Activated CD8-positive, alpha-beta T cell treated with anti-CD3 and anti-CD28 coated beads, Interleukin-2, amount 10 ng/mL, durations not matched to agents 7 days and 5 days (primary cell): ENCODE data around the gene SLC34A3. TPM values are rescaled to one million over a fixed set of nuclear protein-coding genes. Genes with fewer than 3 reads are reported as not detected.
A peak's percentile ranks its signal among the peaks of the same experiment; 100 is the strongest.

ENCODE experiments used
- ATAC-seq: fragments of 150-1000 bp; cut with Tn5 transposase; one replicate; pipeline ENCODE4 v1.10.0; 2021; ENCODE audit warnings: moderate library complexity
- CTCF ChIA-PET: fragments of 350-600 bp; sonication (Branson Sonifier 250); formaldehyde crosslinking; loops from one replicate; lab custom pipeline; 2021; ENCODE audit warnings: antibody characterized with exemption; lab: Charles Lee
- POLR2A ChIA-PET: fragments of 350-600 bp; sonication (Branson Sonifier 250); formaldehyde crosslinking; loops from one replicate; lab custom pipeline; 2021; ENCODE audit warnings: antibody characterized with exemption; lab: Charles Lee
- DNase-seq: peaks from one replicate; pipeline ENCODE4 v3.0.0-alpha.2; 2020
- H3K27ac Mint-ChIP-seq: one replicate; pipeline ENCODE4 v1.8.0; 2021; ENCODE audit warnings: mild to moderate bottlenecking, mixed read lengths
- H3K27me3 Mint-ChIP-seq: one replicate; pipeline ENCODE4 v1.8.0; 2021; ENCODE audit warnings: low read depth, mixed read lengths
- H3K36me3 Mint-ChIP-seq: one replicate; pipeline ENCODE4 v1.8.0; 2021; ENCODE audit warnings: low read depth, mixed read lengths
- H3K4me1 Mint-ChIP-seq: one replicate; pipeline ENCODE4 v1.8.0; 2021; ENCODE audit warnings: low read depth, mixed read lengths
- H3K4me3 Mint-ChIP-seq: one replicate; pipeline ENCODE4 v1.8.0; 2021; ENCODE audit warnings: mild to moderate bottlenecking, mixed read lengths
- H3K9me3 Mint-ChIP-seq: one replicate; pipeline ENCODE4 v1.8.0; 2022; ENCODE audit warnings: mixed read lengths; ENCODE audit not compliant: insufficient read depth
- total RNA-seq, 2 experiments: library from RNA; stranded (reverse); gene quantifications; one replicate each; pipeline ENCODE4 v1.2.3, GENCODE V29; 2021

Gene SLC34A3
- total RNA-seq, 2 experiments from 2014 or later, result not detected

DNA sequence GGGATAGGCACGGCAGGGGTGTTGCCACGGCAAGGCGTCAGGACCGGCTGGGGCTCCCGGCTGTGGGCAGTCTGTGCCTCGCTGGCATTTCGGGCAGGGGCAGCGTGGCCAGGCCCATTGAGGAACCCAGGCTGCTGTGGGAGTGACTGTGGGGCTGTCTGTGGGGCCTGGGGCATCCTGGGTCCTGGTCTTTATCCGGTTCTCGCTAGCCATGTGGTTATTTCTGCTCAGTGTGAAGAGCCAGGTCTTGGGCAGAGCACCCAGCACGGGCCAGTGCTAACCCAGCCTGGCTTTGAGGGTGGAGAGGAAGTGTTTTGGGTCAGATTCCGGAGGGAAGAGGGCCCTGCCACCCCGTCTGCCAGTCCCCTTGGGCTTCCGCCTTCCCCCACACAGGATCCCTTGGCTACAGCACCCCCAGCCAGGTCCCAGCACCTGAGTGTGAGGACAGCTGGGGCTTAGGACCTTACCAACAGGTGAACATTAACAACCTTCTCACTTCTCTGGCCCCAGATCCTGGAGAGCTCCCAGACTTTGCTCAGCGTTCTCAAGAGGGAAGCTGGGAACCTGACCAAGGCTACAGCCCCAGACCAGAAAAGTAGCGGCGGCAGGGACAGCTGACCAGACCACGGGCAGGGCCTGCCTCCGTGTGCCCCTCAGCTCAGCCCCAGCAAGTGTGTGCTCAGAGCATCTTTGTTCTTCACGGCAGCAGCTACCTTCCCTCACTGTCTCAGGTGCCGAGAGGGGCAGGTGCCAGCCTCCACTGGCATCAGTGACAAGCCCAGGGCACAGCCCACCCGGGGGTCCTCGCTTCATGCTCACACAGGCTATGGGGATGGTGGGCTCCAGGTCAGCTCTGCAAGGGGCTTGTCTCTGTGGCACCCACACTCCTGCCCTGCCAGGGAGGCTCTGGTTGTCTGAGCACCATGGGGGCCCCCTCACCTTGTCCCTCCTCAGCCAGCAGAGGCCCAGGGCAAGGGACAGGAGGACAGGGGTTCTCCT, 41.1 kb upstream of the SLC34A3 start:
- Mint-ChIP-seq H3K4me3 (peak overlapping the region; percentile 97), H3K4me1 (peaks cover 38% of the 10 kb centered on the region), H3K27ac (peak overlapping the region; percentile 97), H3K9me3 (no peaks in the 10 kb centered on the region), H3K36me3 (peaks cover 8% of the 10 kb centered on the region), H3K27me3 (no peaks in the 10 kb centered on the region)
- no peak for ATAC-seq
- CTCF ChIA-PET, result interaction anchor here (0.7 to 3.4 kb wide), 20 partner anchors 9 to 154 kb away, joined by 3 to 23 read pairs (median 4); partner anchors contain the start of genes CYSRT1, MAN1B1, RNF208 and RNF224
- DNase-seq, result no peak
- POLR2A ChIA-PET, result interaction anchor here (0.6 to 3.2 kb wide), 21 partner anchors 9 to 120 kb away, joined by 3 to 28 read pairs (median 5); partner anchors contain the start of genes CYSRT1, LRRC26, MAN1B1 and RNF208

DNA sequence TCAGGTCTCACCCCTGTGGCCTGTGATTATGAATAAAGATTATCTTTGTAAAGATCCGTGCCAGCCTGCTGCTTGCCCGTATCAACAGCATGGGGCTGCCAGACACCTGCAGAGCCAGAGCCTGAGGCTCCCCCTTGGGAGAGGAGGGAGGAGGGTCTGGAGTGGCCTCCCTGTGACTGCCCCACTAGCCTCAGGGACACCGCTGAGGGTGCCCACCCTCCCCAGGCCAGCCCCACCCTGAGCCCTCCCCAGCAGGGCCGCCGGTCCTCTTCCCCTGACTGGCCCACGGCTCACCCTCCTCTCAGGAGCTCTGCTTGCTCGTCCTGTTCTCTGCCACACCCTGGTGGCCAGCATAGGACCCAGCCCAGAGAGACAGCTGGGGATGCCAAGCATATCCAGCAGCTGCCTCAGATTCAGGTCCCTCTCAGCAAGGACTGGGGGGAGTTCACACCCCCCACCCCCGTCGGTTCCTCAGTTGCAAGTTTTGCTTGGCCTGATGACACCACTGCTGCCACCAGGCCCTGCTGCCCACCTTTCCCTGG, 40.3 kb upstream of the SLC34A3 start:
- ChIA-PET POLR2A (interaction anchor here (0.8 kb wide), 1 partner anchor 61 kb away, joined by 3 read pairs; no protein-coding TSS in a partner anchor), CTCF (interaction anchor here (1.3 to 3.4 kb wide), 5 partner anchors 8 to 71 kb away, joined by 3 to 23 read pairs (median 9); partner anchors contain the start of genes CYSRT1, RNF224 and TPRN)
- Mint-ChIP-seq H3K9me3 (no peaks in the 10 kb centered on the region), H3K4me1 (peaks cover 38% of the 10 kb centered on the region), H3K4me3 (peak overlapping the region; percentile 97), H3K27me3 (no peaks in the 10 kb centered on the region), H3K27ac (peak overlapping the region; percentile 61), H3K36me3 (peaks cover 8% of the 10 kb centered on the region)
- no peak for ATAC-seq
- no peak for DNase-seq

DNA sequence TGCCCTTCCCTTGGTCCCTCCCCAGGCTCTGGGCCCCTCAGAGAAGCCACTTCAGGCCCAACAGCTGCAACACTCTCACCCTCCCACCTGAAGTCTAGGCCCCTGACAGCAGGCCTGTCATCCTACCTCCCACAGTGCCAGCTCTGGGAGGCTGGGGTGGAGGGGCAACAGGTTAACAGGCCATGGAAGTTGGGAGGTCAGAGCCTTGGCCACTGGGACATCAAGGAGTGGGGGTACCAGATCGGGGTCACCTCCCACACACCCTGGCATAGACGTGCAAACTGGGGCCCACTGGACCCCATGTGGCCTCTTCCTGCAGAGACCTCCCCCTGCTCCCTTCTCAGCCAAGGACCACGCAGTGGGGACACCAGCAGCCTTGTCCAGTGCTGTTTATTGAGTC, 39.5 kb upstream of the SLC34A3 start:
- Mint-ChIP-seq H3K4me1 (peaks cover 35% of the 10 kb centered on the region), H3K27me3 (no peaks in the 10 kb centered on the region), H3K4me3 (no peak overlapping the region), H3K36me3 (peaks cover 8% of the 10 kb centered on the region), H3K9me3 (no peaks in the 10 kb centered on the region), H3K27ac (no peak overlapping the region)
- CTCF ChIA-PET, result interaction anchor here (1.5 to 1.7 kb wide), 2 partner anchors 36 to 72 kb away, joined by 4 read pairs; partner anchors contain the start of gene RNF224
- no peak for ATAC-seq
- POLR2A ChIA-PET, result interaction anchor here (0.8 to 1.3 kb wide), 2 partner anchors 14 to 62 kb away, joined by 3 to 5 read pairs; partner anchors contain the start of gene TMEM203
- no peak for DNase-seq

DNA sequence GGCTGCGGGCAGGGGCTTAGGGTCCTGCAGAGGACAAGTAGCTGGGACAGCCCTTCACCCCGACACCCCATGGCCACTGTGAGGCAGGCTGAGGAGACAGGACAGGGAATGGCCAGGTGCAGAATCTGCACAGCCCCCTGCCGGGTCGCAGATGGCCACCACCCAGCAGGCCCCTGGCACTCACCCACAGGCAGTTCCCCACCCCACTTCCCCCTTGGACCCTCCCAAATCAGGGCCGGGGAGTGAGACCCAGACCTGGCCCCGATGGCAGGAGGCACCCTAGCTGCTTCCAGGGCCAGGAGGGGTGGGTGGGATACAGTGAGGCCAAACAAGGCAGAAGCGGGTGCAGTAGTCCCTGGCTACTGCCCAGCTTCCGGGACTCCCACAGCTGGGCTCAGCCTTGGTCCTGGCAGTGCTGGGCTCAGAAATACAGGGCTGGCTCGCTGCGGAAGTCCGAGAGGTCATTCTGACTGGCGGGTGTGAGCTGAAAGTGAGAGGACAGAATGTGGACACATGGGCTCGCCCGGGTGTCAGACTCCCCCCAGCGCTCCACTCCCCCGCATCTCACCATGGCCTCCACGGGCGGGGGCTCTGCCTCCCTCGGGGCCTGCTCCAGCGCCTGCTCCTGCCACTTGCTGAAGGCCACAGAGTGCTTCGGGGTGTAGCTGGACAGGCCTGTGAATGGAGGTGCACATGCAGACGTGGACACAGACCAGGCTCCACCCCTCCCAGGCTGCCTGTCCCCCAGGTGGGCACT, 38.8 kb upstream of the SLC34A3 start:
- POLR2A ChIA-PET, result interaction anchor here (0.6 to 1.3 kb wide), 2 partner anchors 13 to 57 kb away, joined by 3 to 5 read pairs; partner anchors contain the start of gene TMEM203
- ATAC-seq (no peak), DNase-seq (no peak)
- Mint-ChIP-seq H3K4me1 (peaks cover 29% of the 10 kb centered on the region), H3K27me3 (no peaks in the 10 kb centered on the region), H3K36me3 (peaks cover 6% of the 10 kb centered on the region), H3K27ac (no peak overlapping the region), H3K4me3 (no peak overlapping the region), H3K9me3 (no peaks in the 10 kb centered on the region)
- CTCF ChIA-PET, result interaction anchor here (0.7 to 1.5 kb wide), 3 partner anchors 9 to 157 kb away, joined by 3 to 4 read pairs (median 3); partner anchors contain the start of gene RNF224

DNA sequence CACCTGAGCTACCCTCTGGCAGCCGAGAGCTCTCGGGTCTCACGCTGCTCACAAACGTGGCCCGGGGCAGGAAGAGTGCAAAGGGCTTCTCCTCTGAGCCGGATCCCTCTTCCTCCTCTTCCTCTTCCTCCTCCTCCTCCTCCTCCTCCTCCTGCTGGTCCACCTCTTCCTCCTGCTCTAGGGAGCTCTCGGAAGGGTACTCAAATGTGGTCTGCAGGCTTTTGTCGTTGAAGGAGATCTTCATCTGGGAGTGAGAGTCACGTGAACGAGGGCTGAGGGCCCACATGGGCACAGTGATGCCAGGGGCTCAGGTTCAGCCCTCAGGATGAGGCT, 38.3 kb upstream of the SLC34A3 start:
- Mint-ChIP-seq H3K4me1 (peaks cover 23% of the 10 kb centered on the region), H3K27me3 (no peaks in the 10 kb centered on the region), H3K27ac (no peak overlapping the region), H3K36me3 (peaks cover 5% of the 10 kb centered on the region), H3K4me3 (no peak overlapping the region), H3K9me3 (no peaks in the 10 kb centered on the region)
- DNase-seq (no peak), ATAC-seq (no peak)
- POLR2A ChIA-PET, result interaction anchor here (0.6 to 1.6 kb wide), 3 partner anchors 13 to 58 kb away, joined by 3 to 5 read pairs (median 4); partner anchors contain the start of genes TMEM203 and TUBB4B
- CTCF ChIA-PET, result interaction anchor here (0.7 to 1.5 kb wide), 3 partner anchors 9 to 158 kb away, joined by 3 to 4 read pairs (median 3); partner anchors contain the start of gene RNF224

DNA sequence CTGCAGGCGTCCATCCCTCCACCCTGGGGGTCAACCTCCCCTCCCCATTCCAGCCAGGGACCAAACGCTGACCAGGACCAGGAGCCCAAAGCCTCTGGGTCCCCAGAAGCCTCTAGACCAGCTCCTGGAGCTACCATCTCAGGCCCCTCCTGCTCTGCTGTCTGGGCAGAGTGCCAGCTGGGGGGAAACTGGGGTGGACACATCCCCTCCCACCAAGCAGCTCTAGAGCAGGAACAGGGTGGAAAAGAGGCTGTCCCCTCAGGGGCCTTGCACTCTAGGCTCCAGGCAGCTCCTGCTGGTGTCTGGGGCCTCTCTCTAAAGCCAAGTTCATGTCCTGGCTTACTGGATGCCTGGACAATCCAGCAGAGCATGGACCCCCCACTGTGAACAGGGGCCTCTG, 37.8 kb upstream of the SLC34A3 start:
- ChIA-PET CTCF (interaction anchor here (1.2 to 1.5 kb wide), 3 partner anchors 34 to 158 kb away, joined by 3 to 5 read pairs (median 4); partner anchors contain the start of gene RNF224), POLR2A (interaction anchor here (1.0 to 1.6 kb wide), 2 partner anchors 12 to 48 kb away, joined by 3 to 4 read pairs; partner anchors contain the start of gene TUBB4B)
- H3K27me3 Mint-ChIP-seq, result no peaks in the 10 kb centered on the region

DNA sequence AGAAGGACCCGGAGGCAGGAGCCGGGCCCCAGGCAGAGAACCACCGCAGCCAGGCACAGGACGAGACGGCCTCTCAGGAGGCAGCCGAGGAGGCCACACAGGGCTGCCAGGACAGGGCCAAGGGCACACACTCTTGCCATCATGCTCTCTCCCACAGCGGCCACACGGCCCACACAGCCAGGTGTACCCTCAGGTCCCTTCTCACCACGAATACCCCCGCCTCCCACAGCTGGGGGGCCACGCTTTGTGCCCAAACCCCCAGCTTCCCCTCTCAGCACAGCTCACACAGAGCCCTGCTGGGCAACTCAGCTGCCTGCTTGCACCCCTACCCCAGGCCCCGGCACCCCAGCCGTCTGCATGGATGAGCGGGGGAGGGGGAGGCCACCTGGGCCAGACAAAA, 36.9 kb upstream of the SLC34A3 start:
- Mint-ChIP-seq H3K36me3 (peaks cover 5% of the 10 kb centered on the region), H3K27me3 (no peaks in the 10 kb centered on the region), H3K4me3 (no peak overlapping the region), H3K4me1 (peaks cover 24% of the 10 kb centered on the region), H3K27ac (no peak overlapping the region), H3K9me3 (no peaks in the 10 kb centered on the region)
- ATAC-seq, result no peak
- ChIA-PET CTCF (interaction anchor here (1.2 kb wide), 1 partner anchor 43 kb away, joined by 5 read pairs; no protein-coding TSS in a partner anchor), POLR2A (interaction anchor here (1.0 to 1.6 kb wide), 2 partner anchors 11 to 47 kb away, joined by 3 to 4 read pairs; partner anchors contain the start of gene TUBB4B)
- no peak for DNase-seq

More for the DNA sequence above, 37.8 kb upstream of the SLC34A3 start:
- Mint-ChIP-seq H3K4me1 (peaks cover 19% of the 10 kb centered on the region), H3K4me3 (no peak overlapping the region), H3K9me3 (no peaks in the 10 kb centered on the region), H3K27ac (no peak overlapping the region), H3K36me3 (peaks cover 5% of the 10 kb centered on the region)
- DNase-seq (no peak), ATAC-seq (no peak)

DNA sequence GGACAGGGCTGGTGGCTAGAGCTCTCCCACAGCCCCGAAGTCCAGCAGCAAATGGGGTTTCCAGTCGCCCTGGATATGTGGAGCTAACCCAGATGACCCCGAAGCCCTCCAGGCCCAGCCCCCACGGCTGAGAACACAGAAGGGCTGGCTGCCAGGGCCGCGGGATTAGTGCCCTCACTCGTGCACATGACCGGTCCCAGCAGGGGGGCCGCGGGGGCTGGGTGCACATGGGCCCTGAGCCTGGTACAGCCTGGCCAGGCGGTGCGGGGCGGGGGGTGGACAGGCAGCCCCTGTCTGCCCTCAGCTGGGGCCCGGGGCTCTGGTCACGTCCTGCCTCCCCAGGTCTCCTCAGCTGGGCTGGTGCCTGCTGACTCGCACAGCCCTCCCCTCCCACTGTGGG, 36.3 kb upstream of the SLC34A3 start:
- DNase-seq, result no peak
- ATAC-seq, result no peak
- Mint-ChIP-seq H3K4me1 (peaks cover 23% of the 10 kb centered on the region), H3K27me3 (no peaks in the 10 kb centered on the region), H3K36me3 (peaks cover 1% of the 10 kb centered on the region), H3K27ac (no peak overlapping the region), H3K9me3 (no peaks in the 10 kb centered on the region), H3K4me3 (no peak overlapping the region)
- CTCF ChIA-PET, result no interaction called here
- POLR2A ChIA-PET, result interaction anchor here (1.3 kb wide), 1 partner anchor 46 kb away, joined by 4 read pairs; the partner anchor contains the start of gene TUBB4B

DNA sequence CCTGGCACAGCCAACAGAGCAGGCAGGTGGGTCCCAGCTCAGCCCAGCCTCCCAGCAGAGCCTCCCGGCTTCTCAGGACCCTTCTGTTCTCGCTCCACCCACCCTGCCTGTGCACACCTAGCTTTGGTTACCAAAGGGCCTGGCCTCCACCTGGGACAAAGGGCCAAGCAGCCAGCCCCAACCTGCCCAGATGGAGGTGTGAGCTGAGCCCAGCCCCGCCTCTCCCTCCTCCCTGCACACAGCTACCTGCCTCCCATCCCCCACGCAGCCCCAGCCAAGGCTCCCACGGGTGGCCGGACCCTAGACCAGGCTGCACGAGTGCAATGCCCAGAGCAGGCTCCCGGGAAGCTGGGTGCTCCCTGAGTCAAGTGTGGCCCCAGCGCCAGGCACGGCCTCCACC, 35.8 kb upstream of the SLC34A3 start:
- CTCF ChIA-PET, result interaction anchor here (1.6 kb wide), 1 partner anchor 18 kb away, joined by 3 read pairs; no protein-coding TSS in a partner anchor
- no peak overlapping the region for H3K27ac Mint-ChIP-seq
- ATAC-seq (no peak), DNase-seq (no peak)
- POLR2A ChIA-PET, result interaction anchor here (0.7 to 1.4 kb wide), 3 partner anchors 10 to 59 kb away, joined by 3 to 5 read pairs (median 4); partner anchors contain the start of gene TUBB4B
- no peaks in the 10 kb centered on the region for H3K27me3 Mint-ChIP-seq
- peaks cover 20% of the 10 kb centered on the region for H3K4me1 Mint-ChIP-seq
- no peaks in the 10 kb centered on the region for H3K9me3 Mint-ChIP-seq
- no peaks in the 10 kb centered on the region for H3K36me3 Mint-ChIP-seq
- H3K4me3 Mint-ChIP-seq, result no peak overlapping the region

DNA sequence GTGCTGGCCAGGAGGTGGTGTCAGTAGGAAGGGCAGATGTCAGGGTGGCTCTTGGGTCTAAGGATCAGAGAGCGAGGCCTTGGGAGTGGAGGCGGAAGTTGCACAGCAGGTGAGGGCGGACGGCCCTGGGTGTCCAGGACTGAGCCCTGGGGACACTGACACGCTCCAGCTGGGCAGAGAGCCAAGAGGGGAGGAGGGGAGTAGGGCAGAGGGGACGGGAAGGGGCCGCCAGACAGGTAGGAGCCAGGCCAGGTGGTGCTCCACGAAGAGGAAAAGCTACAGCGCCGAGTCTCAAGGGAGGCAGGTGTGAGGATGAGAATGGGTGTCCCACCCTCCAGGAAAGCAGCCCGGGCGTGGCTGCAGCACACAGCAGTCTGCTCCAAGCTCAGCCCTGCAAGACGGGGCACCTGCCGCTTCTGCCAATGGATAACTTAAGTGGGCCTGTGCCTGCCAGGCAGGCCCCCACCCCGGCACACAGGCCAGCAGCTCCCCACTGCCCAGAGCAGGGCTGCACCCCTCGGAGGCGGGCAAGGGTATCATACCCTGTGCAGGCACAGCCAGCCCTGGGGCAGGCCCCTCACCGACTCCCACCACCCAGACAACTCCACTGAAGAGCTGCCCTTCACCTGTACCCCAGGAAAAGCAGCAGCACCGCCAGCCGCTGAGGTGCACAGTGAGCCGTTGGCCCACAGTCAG, 35.0 kb upstream of the SLC34A3 start:
- DNase-seq (no peak), ATAC-seq (no peak)
- no peak overlapping the region for H3K27ac Mint-ChIP-seq
- H3K36me3 Mint-ChIP-seq, result no peaks in the 10 kb centered on the region
- no peak overlapping the region for H3K4me3 Mint-ChIP-seq
- no peaks in the 10 kb centered on the region for H3K9me3 Mint-ChIP-seq
- CTCF ChIA-PET, result interaction anchor here (1.6 kb wide), 1 partner anchor 19 kb away, joined by 3 read pairs; no protein-coding TSS in a partner anchor
- POLR2A ChIA-PET, result interaction anchor here (0.7 to 1.4 kb wide), 3 partner anchors 9 to 58 kb away, joined by 3 to 5 read pairs (median 4); partner anchors contain the start of gene TUBB4B
- H3K4me1 Mint-ChIP-seq, result peaks cover 14% of the 10 kb centered on the region
- no peaks in the 10 kb centered on the region for H3K27me3 Mint-ChIP-seq
